ENCODE results near the gene FBXO17.

DNA sequence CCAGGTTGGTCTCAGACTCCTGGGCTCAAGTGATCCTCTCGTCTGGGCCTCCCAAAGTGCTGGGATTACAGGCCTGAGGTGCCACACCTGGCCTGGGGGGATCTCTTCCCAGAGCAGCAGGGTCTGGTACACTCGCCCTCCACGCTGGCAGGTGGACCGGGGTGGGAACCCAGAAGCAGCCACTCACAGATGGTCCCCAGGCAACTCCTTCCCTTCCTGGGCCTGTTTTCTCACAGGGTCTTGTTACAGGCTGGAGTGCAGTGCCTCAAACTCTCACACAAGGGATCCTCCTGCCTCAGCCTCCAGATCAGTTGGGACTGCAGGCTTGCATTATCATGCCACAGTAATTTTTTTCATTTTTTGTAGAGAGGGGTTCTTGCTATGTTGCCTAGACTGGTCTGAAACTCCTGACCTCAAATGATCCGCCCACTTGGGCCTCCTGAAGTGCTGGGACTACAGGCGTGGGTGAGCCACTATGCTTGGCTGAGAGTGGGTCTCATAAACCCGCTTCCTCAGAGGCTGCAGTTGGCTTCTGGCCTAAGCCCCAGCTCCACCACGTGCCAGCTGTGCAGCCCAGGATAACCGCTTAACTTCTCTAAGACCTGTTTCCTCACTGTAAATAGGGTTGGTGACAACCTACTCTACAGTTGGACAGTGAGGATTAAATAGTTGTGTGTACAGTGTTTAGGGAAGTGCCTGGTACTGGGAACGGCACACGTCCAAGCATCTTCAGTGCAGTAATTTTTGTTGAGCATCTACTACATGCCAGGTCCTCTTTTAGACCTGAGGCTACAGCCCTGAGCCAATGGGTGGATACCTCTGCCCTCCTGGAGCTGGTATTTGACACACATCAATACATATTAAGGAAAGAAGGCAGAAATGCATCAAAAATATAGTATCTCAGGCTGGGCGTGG, 62.7 kb downstream of the FBXO17 start:
- TF ChIP-seq, protein P1, sequence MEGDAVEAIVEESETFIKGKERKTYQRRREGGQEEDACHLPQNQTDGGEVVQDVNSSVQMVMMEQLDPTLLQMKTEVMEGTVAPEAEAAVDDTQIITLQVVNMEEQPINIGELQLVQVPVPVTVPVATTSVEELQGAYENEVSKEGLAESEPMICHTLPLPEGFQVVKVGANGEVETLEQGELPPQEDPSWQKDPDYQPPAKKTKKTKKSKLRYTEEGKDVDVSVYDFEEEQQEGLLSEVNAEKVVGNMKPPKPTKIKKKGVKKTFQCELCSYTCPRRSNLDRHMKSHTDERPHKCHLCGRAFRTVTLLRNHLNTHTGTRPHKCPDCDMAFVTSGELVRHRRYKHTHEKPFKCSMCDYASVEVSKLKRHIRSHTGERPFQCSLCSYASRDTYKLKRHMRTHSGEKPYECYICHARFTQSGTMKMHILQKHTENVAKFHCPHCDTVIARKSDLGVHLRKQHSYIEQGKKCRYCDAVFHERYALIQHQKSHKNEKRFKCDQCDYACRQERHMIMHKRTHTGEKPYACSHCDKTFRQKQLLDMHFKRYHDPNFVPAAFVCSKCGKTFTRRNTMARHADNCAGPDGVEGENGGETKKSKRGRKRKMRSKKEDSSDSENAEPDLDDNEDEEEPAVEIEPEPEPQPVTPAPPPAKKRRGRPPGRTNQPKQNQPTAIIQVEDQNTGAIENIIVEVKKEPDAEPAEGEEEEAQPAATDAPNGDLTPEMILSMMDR (IDR thresholded peaks at IDR 0.05) = no peak
- no peak for TF ChIP-seq POLR2A (IDR thresholded peaks at IDR 0.05)

Measured in esophagus squamous epithelium (tissue), 4 donors.